Hepatocyte (in vitro differentiated cells): Measurements from ENCODE around the gene RUFY2. TPM values are rescaled to one million over a fixed set of nuclear protein-coding genes. Genes with fewer than 3 reads are reported as not detected.
"Not testable (repeated sequence)": the region's sequence is repeated elsewhere in the genome, so short reads cannot be mapped to it uniquely, and the experiment has no call there.

Experiments used
- DNase-seq: peaks from one replicate; pipeline ENCODE4 v3.0.0-alpha.2; 2016; ENCODE audit warnings: low spot score
- H2AFZ ChIP-seq: fragments of 200-600 bp; sonication (generic); 2 replicates; pipeline ENCODE4 v1.6.0; 2016; ENCODE audit warnings: antibody characterized with exemption, mild to moderate bottlenecking
- H3K27ac ChIP-seq: fragments of 200-600 bp; sonication (generic); 2 replicates; pipeline ENCODE4 v1.5.1; 2016; ENCODE audit warnings: mild to moderate bottlenecking
- H3K27me3 ChIP-seq: fragments of 200-600 bp; sonication (generic); 2 replicates; pipeline ENCODE4 v1.6.1; 2016
- H3K36me3 ChIP-seq: fragments of 200-600 bp; sonication (generic); replicated peaks from 2 replicates; pipeline ENCODE4 v1.5.1; 2016; ENCODE audit warnings: low read depth; ENCODE audit not compliant: insufficient read depth
- H3K4me1 ChIP-seq: fragments of 200-600 bp; sonication (generic); 2 replicates; pipeline ENCODE4 v1.5.1; 2016; ENCODE audit warnings: mild to moderate bottlenecking, moderate library complexity; ENCODE audit not compliant: insufficient read depth
- H3K4me2 ChIP-seq: fragments of 200-600 bp; sonication (generic); 2 replicates; pipeline ENCODE4 v1.6.0; 2016
- H3K4me3 ChIP-seq: fragments of 200-600 bp; sonication (generic); 2 replicates; pipeline ENCODE4 v1.5.1; 2016; ENCODE audit warnings: mild to moderate bottlenecking
- H3K79me2 ChIP-seq: fragments of 200-600 bp; sonication (generic); 2 replicates; pipeline ENCODE4 v1.6.0; 2017; ENCODE audit warnings: mild to moderate bottlenecking
- H3K9me2 ChIP-seq: fragments of 200-600 bp; sonication (generic); replicated peaks from 2 replicates; pipeline ENCODE4 v1.6.0; 2017; ENCODE audit warnings: mild to moderate bottlenecking; ENCODE audit not compliant: insufficient read depth
- H3K9me3 ChIP-seq: fragments of 200-600 bp; sonication (generic); 2 replicates; pipeline ENCODE4 v1.5.1; 2016; ENCODE audit warnings: low read depth, mild to moderate bottlenecking
- H4K20me1 ChIP-seq: fragments of 200-600 bp; sonication (generic); 2 replicates; pipeline ENCODE4 v1.6.0; 2016; ENCODE audit warnings: mild to moderate bottlenecking; ENCODE audit not compliant: insufficient read depth, poor library complexity, severe bottlenecking
- CTCF ChIP-seq: fragments of 200-600 bp; sonication (generic); IDR thresholded peaks from 2 replicates; pipeline ENCODE4 v1.5.1; 2016; ENCODE audit warnings: antibody characterized with exemption, mild to moderate bottlenecking; ENCODE audit not compliant: poor library complexity
- EZH2 ChIP-seq: fragments of 200-600 bp; sonication (generic); IDR thresholded peaks from 2 replicates; pipeline ENCODE4 v1.6.1; 2016; ENCODE audit warnings: antibody characterized with exemption, mild to moderate bottlenecking, borderline replicate concordance
- EZH2phosphoT487 ChIP-seq: fragments of 200-600 bp; sonication (generic); IDR thresholded peaks from one replicate; pipeline ENCODE4 v1.6.1; 2018; ENCODE audit warnings: antibody characterized with exemption, mild to moderate bottlenecking, low read depth, moderate library complexity; ENCODE audit not compliant: unreplicated experiment, severe bottlenecking
- WGBS: methylation state at CpG from one replicate; pipeline ENCODE4 v1.1.6; 2016; ENCODE audit warnings: low lambda C conversion rate; ENCODE audit errors: missing lambda C conversion rate; 5-methylcytosine and 5-hydroxymethylcytosine counted together
- polyA plus RNA-seq: library from polyadenylated mRNA; unstranded; fragments of >200 nt; fragmentation: Nextera tagmentation; extraction: Ambion mirVana; gene quantifications from 2 replicates; pipeline ENCODE4 v1.2.1, GENCODE V29; 2016
- total RNA-seq: library from RNA; depleted of rRNA; stranded (reverse); fragments of >200 nt; gene quantifications from 2 replicates; pipeline ENCODE4 v1.2.3, GENCODE V29; 2014

RUFY2 gene
- 12.7 and 19.0 TPM in 2 replicates for total RNA-seq
- polyA plus RNA-seq: 9.4 and 11.5 TPM in 2 replicates

GRCh38 chr10:68406815-68407548 lies at the start of gene RUFY2:
Gene RUFY2 (minus strand): TSS chr10:68407277. CDS start chr10:68407189, 88 bp downstream.
- H2AFZ ChIP-seq: peak within 1 kb of the TSS; percentile 99
- 1% methylated on average over 52 of the region's 79 CpGs for WGBS
- peaks cover 47% of the 10 kb centered on the region for H3K79me2 ChIP-seq

GRCh38 chr10:68449698-68450097 lies 42.6 kb upstream of the RUFY2 start:
- H3K79me2 ChIP-seq, H3K4me1 ChIP-seq, H3K27ac ChIP-seq, H3K9me3 ChIP-seq, H4K20me1 ChIP-seq, H2AFZ ChIP-seq, H3K27me3 ChIP-seq, H3K4me2 ChIP-seq, H3K4me3 ChIP-seq, H3K36me3 ChIP-seq, H3K9me2 ChIP-seq: not testable (repeated sequence)
- 90% methylated on average over 7 of the region's 7 CpGs for WGBS
- peak; percentile 15 for DNase-seq

More at GRCh38 chr10:68406815-68407548, at the start of gene RUFY2:
- no peaks in the 10 kb centered on the region for H3K9me3 ChIP-seq
- H3K4me1 ChIP-seq: peaks cover 7% of the 10 kb centered on the region
- peak within 1 kb of the TSS; percentile 98 for H3K27ac ChIP-seq
- DNase-seq: peak; percentile 92
- peak; percentile 47 for TF ChIP-seq CTCF
- no peak for TF ChIP-seq EZH2
- H3K4me2 ChIP-seq: peak within 1 kb of the TSS; percentile 86
- peaks cover 6% of the 10 kb centered on the region for H4K20me1 ChIP-seq
- no peaks in the 10 kb centered on the region for H3K27me3 ChIP-seq
- no peaks in the 10 kb centered on the region for H3K9me2 ChIP-seq
- H3K36me3 ChIP-seq: no peaks in the 10 kb centered on the region
- H3K4me3 ChIP-seq: peak within 1 kb of the TSS; percentile 95

GRCh38 chr10:68446179-68446578 lies 39.1 kb upstream of the RUFY2 start:
- TF ChIP-seq CTCF: no peak
- no peak for TF ChIP-seq EZH2
- no peak for TF ChIP-seq EZH2phosphoT487
- Histone ChIP-seq H3K36me3 (no peaks in the 10 kb centered on the region), H3K9me3 (no peaks in the 10 kb centered on the region), H4K20me1 (no peaks in the 10 kb centered on the region), H3K9me2 (no peaks in the 10 kb centered on the region), H3K27me3 (no peaks in the 10 kb centered on the region), H3K4me2 (no peak overlapping the region), H3K27ac (no peak overlapping the region), H3K4me1 (no peaks in the 10 kb centered on the region), H3K4me3 (no peak overlapping the region), H3K79me2 (no peaks in the 10 kb centered on the region), H2AFZ (no peak overlapping the region)
- 71% methylated on average over 1 of the region's 1 CpG for WGBS
- DNase-seq: no peak

GRCh38 chr10:68442971-68443370 lies 35.9 kb upstream of the RUFY2 start:
- Histone ChIP-seq H3K27ac (no peak overlapping the region), H3K4me2 (no peak overlapping the region), H3K4me3 (no peak overlapping the region), H3K27me3 (no peaks in the 10 kb centered on the region), H2AFZ (no peak overlapping the region), H3K4me1 (no peaks in the 10 kb centered on the region), H4K20me1 (no peaks in the 10 kb centered on the region), H3K9me2 (no peaks in the 10 kb centered on the region), H3K79me2 (no peaks in the 10 kb centered on the region), H3K36me3 (no peaks in the 10 kb centered on the region), H3K9me3 (no peaks in the 10 kb centered on the region)
- 98% methylated on average over 2 of the region's 2 CpGs for WGBS
- TF ChIP-seq CTCF (no peak), EZH2phosphoT487 (no peak), EZH2 (no peak)
- no peak for DNase-seq
